OCI-LY1 (cell line): ENCODE measurements around the gene MTX1.

Experiments used
- H2AFZ ChIP-seq: fragments of 200-600 bp; sonication (generic), shearing (Covaris generic); 2 replicates; pipeline ENCODE4 v1.6.0; 2014; ENCODE audit warnings: antibody characterized with exemption, mild to moderate bottlenecking, low read length
- H3F3A ChIP-seq: fragments of 200-600 bp; sonication (generic), shearing (Covaris generic); 2 replicates; pipeline ENCODE4 v1.6.0; 2014; ENCODE audit warnings: mild to moderate bottlenecking, antibody characterized with exemption, low read length, moderate library complexity; ENCODE audit not compliant: insufficient read depth
- H3K27ac ChIP-seq: fragments of 200-600 bp; sonication (generic); 2 replicates; pipeline ENCODE4 v1.5.1; 2014; ENCODE audit warnings: low read length, mixed run types, mild to moderate bottlenecking, low read depth; ENCODE audit not compliant: poor library complexity, severe bottlenecking
- H3K27me3 ChIP-seq: fragments of 200-600 bp; sonication (generic); 2 replicates; pipeline ENCODE4 v1.6.0; 2014; ENCODE audit warnings: antibody characterized with exemption, mild to moderate bottlenecking, low read length, moderate library complexity; ENCODE audit not compliant: insufficient read depth
- H3K36me3 ChIP-seq: fragments of 200-600 bp; sonication (generic); 2 replicates; pipeline ENCODE4 v1.6.1; 2014; ENCODE audit warnings: mild to moderate bottlenecking, antibody characterized with exemption, low read length, moderate library complexity, mixed read lengths; ENCODE audit not compliant: insufficient read depth
- H3K4me1 ChIP-seq: fragments of 200-600 bp; sonication (generic); 2 replicates; pipeline ENCODE4 v1.5.1; 2014; ENCODE audit warnings: mild to moderate bottlenecking, low read length, moderate library complexity; ENCODE audit not compliant: insufficient read depth, severe bottlenecking
- H3K4me2 ChIP-seq: fragments of 200-600 bp; sonication (generic), shearing (Covaris generic); 2 replicates; pipeline ENCODE4 v1.6.1; 2014; ENCODE audit warnings: low read length
- H3K4me3 ChIP-seq: fragments of 200-600 bp; sonication (generic); 2 replicates; pipeline ENCODE4 v1.5.1; 2014; ENCODE audit warnings: low read length, low read depth, mild to moderate bottlenecking, mixed read lengths; ENCODE audit not compliant: poor library complexity, severe bottlenecking
- H3K79me2 ChIP-seq: fragments of 200-600 bp; shearing (Covaris generic); 2 replicates; pipeline ENCODE4 v1.6.1; 2016; ENCODE audit warnings: mixed run types, low read length, mixed read lengths; ENCODE audit not compliant: insufficient read depth
- H3K9ac ChIP-seq: fragments of 200-600 bp; sonication (generic), shearing (Covaris generic); 2 replicates; pipeline ENCODE4 v1.6.1; 2014; ENCODE audit warnings: mild to moderate bottlenecking, low read length, mixed read lengths
- H3K9me2 ChIP-seq: fragments of 200-600 bp; sonication (generic), shearing (Covaris generic); 2 replicates; pipeline ENCODE4 v1.6.1; 2014; ENCODE audit warnings: low read depth, mild to moderate bottlenecking, low read length, mixed read lengths
- H3K9me3 ChIP-seq: fragments of 200-600 bp; shearing (Covaris generic); 2 replicates; pipeline ENCODE4 v1.6.1; 2014; ENCODE audit warnings: low read length, mixed read lengths
- H4K20me1 ChIP-seq: fragments of 200-600 bp; sonication (generic), shearing (Covaris generic); 2 replicates; pipeline ENCODE4 v1.6.0; 2016; ENCODE audit warnings: mild to moderate bottlenecking, low read length; ENCODE audit not compliant: insufficient read depth
- CTCF ChIP-seq: fragments of 200-600 bp; sonication (generic), shearing (Covaris generic); IDR thresholded peaks from 2 replicates; pipeline ENCODE4 v1.5.1; 2017; ENCODE audit warnings: mild to moderate bottlenecking, antibody characterized with exemption, low read length, moderate library complexity, mixed read lengths
- EZH2 ChIP-seq: fragments of 200-600 bp; sonication (generic), shearing (Covaris generic); IDR thresholded peaks from 2 replicates; pipeline ENCODE4 v1.8.0; 2017; ENCODE audit warnings: borderline replicate concordance, mixed run types, mild to moderate bottlenecking, antibody characterized with exemption, low read length, moderate library complexity, mixed read lengths

MTX1 gene

GRCh38 chr1:155197901-155198546 lies 10.5 kb upstream of the MTX1 start:
- Histone ChIP-seq H3K9me3 (no peaks in the 10 kb centered on the region), H3F3A (no peaks in the 10 kb centered on the region), H3K36me3 (no peaks in the 10 kb centered on the region), H3K27ac (no peak overlapping the region), H3K9me2 (no peaks in the 10 kb centered on the region), H3K27me3 (no peaks in the 10 kb centered on the region; the same call in 1 of the 2 replicates), H2AFZ (no peak overlapping the region), H3K4me3 (no peak overlapping the region), H3K9ac (no peak overlapping the region), H4K20me1 (no peaks in the 10 kb centered on the region), H3K4me2 (no peak overlapping the region), H3K4me1 (peaks cover 20% of the 10 kb centered on the region), H3K79me2 (no peaks in the 10 kb centered on the region)
- TF ChIP-seq CTCF, result no peak
- TF ChIP-seq EZH2, result no peak

GRCh38 chr1:155198547-155198906 lies 10.0 kb upstream of the MTX1 start:
- Histone ChIP-seq H3K4me3 (no peak overlapping the region), H3K79me2 (no peaks in the 10 kb centered on the region), H3K4me1 (peaks cover 15% of the 10 kb centered on the region), H3K9me2 (no peaks in the 10 kb centered on the region), H3K9me3 (no peaks in the 10 kb centered on the region), H3K27me3 (no peaks in the 10 kb centered on the region; the same call in 1 of the 2 replicates), H3K27ac (no peak overlapping the region), H3K4me2 (no peak overlapping the region), H3K36me3 (no peaks in the 10 kb centered on the region), H3F3A (no peaks in the 10 kb centered on the region), H3K9ac (no peak overlapping the region), H2AFZ (no peak overlapping the region), H4K20me1 (no peaks in the 10 kb centered on the region)
- no peak for TF ChIP-seq EZH2
- no peak for TF ChIP-seq CTCF

GRCh38 chr1:155199792-155200191 lies 8.7 kb upstream of the MTX1 start:
- Histone ChIP-seq H3K4me1 (peaks cover 2% of the 10 kb centered on the region), H3K9me3 (no peaks in the 10 kb centered on the region), H3K79me2 (no peaks in the 10 kb centered on the region), H4K20me1 (no peaks in the 10 kb centered on the region), H3K27me3 (no peaks in the 10 kb centered on the region; the same call in 1 of the 2 replicates), H3K9ac (no peak overlapping the region), H3F3A (no peaks in the 10 kb centered on the region), H2AFZ (no peak overlapping the region), H3K4me3 (no peak overlapping the region), H3K36me3 (no peaks in the 10 kb centered on the region), H3K27ac (no peak overlapping the region), H3K9me2 (no peaks in the 10 kb centered on the region), H3K4me2 (no peak overlapping the region)
- TF ChIP-seq EZH2 (no peak), CTCF (no peak)
